T-helper 17 cell (primary cell): ENCODE data around the gene FSTL4. TPM values are rescaled to one million over a fixed set of nuclear protein-coding genes. Genes with fewer than 3 reads are reported as not detected.

ENCODE experiments used
- ATAC-seq: fragments of 150-1000 bp; cut with Tn5 transposase; 2 replicates; pipeline ENCODE4 v1.10.0; 2021; ENCODE audit warnings: mild to moderate bottlenecking, moderate library complexity
- DNase-seq, 3 donors: peaks; one replicate each; pipeline versions ENCODE4 v3.0.0 to v3.0.0-alpha.2; 2020 to 2021
- H3K9me3 ChIP-seq: one replicate; pipeline ENCODE4 v1.7.0; 2013; ENCODE audit warnings: low read length, mild to moderate bottlenecking; ENCODE audit not compliant: control insufficient read depth, poor library complexity, severe bottlenecking
- H3K27ac Mint-ChIP-seq: one replicate; pipeline ENCODE4 v1.8.0; 2022; ENCODE audit warnings: mild to moderate bottlenecking, moderate library complexity, mixed read lengths
- H3K27me3 Mint-ChIP-seq: one replicate; pipeline ENCODE4 v1.8.0; 2022; ENCODE audit warnings: mixed read lengths
- H3K36me3 Mint-ChIP-seq: one replicate; pipeline ENCODE4 v1.8.0; 2022; ENCODE audit warnings: low read depth, mixed read lengths
- H3K4me1 Mint-ChIP-seq: one replicate; pipeline ENCODE4 v1.8.0; 2022; ENCODE audit warnings: mild to moderate bottlenecking, mixed read lengths
- H3K4me3 Mint-ChIP-seq: one replicate; pipeline ENCODE4 v1.8.0; 2022; ENCODE audit warnings: mild to moderate bottlenecking, moderate library complexity, mixed read lengths
- total RNA-seq, 4 donors: library from RNA in 2 of 4; stranded (reverse) in 2 of 4; gene quantifications; one replicate each; pipeline ENCODE4 v1.2.3 and lab custom pipeline; 2022 to 2026

Gene FSTL4
- total RNA-seq, 2 donors from 2014 or later, result 0.26 TPM; not detected in 1

DNA sequence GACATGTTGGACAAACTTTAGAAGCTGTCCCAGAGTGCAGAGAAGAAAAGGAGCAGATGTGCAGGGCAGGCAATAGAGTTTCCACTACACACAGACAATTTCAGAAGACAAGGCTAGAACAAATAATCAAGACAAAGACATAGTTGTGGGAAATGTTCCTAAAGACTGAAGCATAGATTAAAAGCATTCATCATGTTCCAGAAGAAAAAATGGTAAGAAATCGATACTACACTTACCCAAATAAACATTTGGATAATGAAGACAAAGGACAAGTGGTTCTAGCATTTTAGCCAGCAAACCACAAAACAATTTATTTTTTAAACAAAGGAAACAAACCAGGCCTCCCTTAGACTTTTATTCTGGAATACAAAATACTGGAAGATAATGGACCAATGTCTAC lies 97.9 kb downstream of the FSTL4 start:
- Mint-ChIP-seq H3K36me3 (peaks cover 5% of the 10 kb centered on the region), H3K4me1 (peaks cover under 1% of the 10 kb centered on the region), H3K27ac (no peak overlapping the region), H3K27me3 (peaks cover 32% of the 10 kb centered on the region), H3K4me3 (no peak overlapping the region)
- DNase-seq (no peak), ATAC-seq (no peak)
- no peaks in the 10 kb centered on the region for H3K9me3 ChIP-seq

DNA sequence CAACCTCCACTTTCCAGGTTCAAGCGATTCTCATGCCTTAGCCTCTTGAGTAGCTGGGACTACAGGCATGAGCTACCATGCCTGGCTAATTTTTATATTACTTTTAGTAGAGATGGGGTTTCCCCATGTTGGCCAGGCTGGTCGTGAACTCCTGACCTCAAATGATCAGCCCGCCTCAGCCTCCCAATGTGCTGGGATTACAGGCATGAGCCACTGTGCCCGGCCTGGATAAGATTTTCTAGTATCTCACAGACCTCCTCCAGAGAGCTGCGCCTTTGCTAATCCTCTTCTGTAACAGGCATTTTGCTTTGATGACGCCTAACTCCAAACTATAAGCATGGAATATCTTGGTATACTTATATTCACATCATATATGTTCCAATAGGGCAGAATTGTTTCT lies 99.4 kb downstream of the FSTL4 start:
- peaks cover 5% of the 10 kb centered on the region for H3K36me3 Mint-ChIP-seq
- DNase-seq, result no peak
- no peak overlapping the region for H3K4me3 Mint-ChIP-seq
- no peaks in the 10 kb centered on the region for H3K9me3 ChIP-seq
- H3K27me3 Mint-ChIP-seq, result peaks cover 28% of the 10 kb centered on the region
- no peak for ATAC-seq
- no peak overlapping the region for H3K27ac Mint-ChIP-seq
- H3K4me1 Mint-ChIP-seq, result peaks cover 6% of the 10 kb centered on the region

DNA sequence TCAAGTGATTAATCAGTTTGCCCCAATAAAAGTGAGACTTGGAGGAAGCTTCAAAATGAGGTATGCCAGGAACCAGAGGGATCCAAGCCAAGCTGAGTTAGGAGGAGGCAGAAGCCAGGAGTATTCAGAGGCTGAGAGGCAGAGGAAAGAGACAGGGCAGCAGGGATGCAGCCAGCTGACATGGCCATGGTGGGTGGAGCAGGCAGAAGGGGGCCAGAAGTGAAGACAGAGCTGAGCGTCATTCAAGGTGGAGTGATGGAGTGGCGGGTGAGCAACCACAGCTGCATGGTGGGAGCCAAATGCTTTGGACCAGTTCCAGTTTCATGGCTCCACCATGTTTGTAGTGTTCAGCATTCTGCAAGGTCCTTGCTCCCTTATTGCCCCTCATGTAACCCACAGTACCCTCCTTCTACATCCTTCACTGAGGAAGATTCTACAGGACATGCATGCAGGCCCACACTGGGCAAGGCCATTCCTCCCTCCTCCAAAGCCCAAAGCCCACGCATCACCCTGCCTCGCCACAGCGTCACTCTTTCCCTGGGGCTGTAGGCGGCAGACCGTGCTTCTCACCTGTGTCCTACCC lies 100.6 kb downstream of the FSTL4 start:
- H3K27me3 Mint-ChIP-seq, result peaks cover 28% of the 10 kb centered on the region
- H3K9me3 ChIP-seq, result no peaks in the 10 kb centered on the region

GRCh38 chr5:133510634-133511262 lies 101.6 kb downstream of the FSTL4 start:
- H3K36me3 Mint-ChIP-seq, result peaks cover 5% of the 10 kb centered on the region
- ATAC-seq, result no peak
- no peak for DNase-seq
- H3K4me1 Mint-ChIP-seq, result peaks cover 9% of the 10 kb centered on the region
- no peak overlapping the region for H3K4me3 Mint-ChIP-seq
- no peaks in the 10 kb centered on the region for H3K9me3 ChIP-seq
- peaks cover 28% of the 10 kb centered on the region for H3K27me3 Mint-ChIP-seq
- H3K27ac Mint-ChIP-seq, result no peak overlapping the region

More for the DNA sequence above, 100.6 kb downstream of the FSTL4 start:
- ATAC-seq, result no peak
- no peak overlapping the region for H3K27ac Mint-ChIP-seq
- no peak overlapping the region for H3K4me3 Mint-ChIP-seq
- peaks cover 6% of the 10 kb centered on the region for H3K4me1 Mint-ChIP-seq
- H3K36me3 Mint-ChIP-seq, result peaks cover 5% of the 10 kb centered on the region
- DNase-seq, result no peak

GRCh38 chr5:133509742-133510079 lies 102.6 kb downstream of the FSTL4 start:
- no peak overlapping the region for H3K4me3 Mint-ChIP-seq

DNA sequence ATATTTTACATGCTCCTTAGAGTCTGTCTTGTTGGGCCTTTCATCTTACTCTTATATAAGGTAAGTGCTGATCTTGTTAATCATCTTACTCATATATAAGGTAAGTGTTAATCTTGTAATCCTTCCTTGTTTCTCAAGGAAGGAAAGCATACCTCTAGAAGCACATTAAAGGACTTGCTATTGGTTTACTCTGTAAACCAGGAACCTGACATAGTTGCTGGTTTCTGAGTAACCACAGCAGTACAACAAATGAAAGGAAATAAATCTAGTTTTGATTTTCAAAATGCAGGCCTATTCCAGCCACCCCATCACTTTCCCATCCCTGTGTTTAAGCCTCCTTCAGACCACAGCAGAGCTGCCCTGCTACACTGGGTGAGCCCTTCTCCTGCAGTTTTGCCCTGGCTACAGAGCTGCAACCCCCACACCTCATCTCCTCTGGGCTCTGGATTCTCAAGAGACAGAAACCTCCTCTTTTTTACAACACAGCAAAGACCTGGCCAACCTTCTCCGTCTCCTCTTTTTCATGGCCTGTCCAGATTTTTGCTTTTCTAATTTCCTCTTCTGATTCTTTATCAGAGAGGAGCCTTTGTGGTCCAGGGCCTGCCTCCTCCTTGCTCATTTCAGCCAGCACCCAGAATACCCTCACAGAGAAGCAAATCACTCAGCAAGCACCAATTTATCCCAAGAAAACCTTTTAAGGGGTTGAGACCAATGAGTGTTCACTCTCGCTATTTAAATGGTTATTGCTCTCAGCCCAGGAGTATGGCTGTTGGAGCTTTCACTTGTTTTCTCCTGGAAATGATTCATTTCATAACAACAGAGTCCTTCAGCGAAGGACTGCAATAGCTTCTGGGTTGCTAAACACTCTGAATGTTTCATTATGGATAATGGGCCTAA lies 103.2 kb downstream of the FSTL4 start:
- peak overlapping the region; percentile 63 for H3K27ac Mint-ChIP-seq
- peaks cover 3% of the 10 kb centered on the region for H3K36me3 Mint-ChIP-seq
- H3K27me3 Mint-ChIP-seq, result peaks cover 28% of the 10 kb centered on the region
- DNase-seq (no peak), ATAC-seq (no peak)
- no peaks in the 10 kb centered on the region for H3K9me3 ChIP-seq
- peaks cover 9% of the 10 kb centered on the region for H3K4me1 Mint-ChIP-seq
- no peak overlapping the region for H3K4me3 Mint-ChIP-seq

More at GRCh38 chr5:133509742-133510079, 102.6 kb downstream of the FSTL4 start:
- H3K27me3 Mint-ChIP-seq, result peaks cover 28% of the 10 kb centered on the region
- ATAC-seq, result no peak
- DNase-seq, result no peak
- no peak overlapping the region for H3K27ac Mint-ChIP-seq
- H3K36me3 Mint-ChIP-seq, result peaks cover 5% of the 10 kb centered on the region
- H3K4me1 Mint-ChIP-seq, result peaks cover 9% of the 10 kb centered on the region
- H3K9me3 ChIP-seq, result no peaks in the 10 kb centered on the region

GRCh38 chr5:133508331-133508730 lies 104.0 kb downstream of the FSTL4 start:
- Mint-ChIP-seq H3K36me3 (peaks cover 2% of the 10 kb centered on the region), H3K4me1 (peaks cover 9% of the 10 kb centered on the region), H3K4me3 (no peak overlapping the region), H3K27me3 (peaks cover 25% of the 10 kb centered on the region), H3K27ac (no peak overlapping the region)
- DNase-seq (no peak), ATAC-seq (no peak)
- H3K9me3 ChIP-seq, result no peaks in the 10 kb centered on the region

GRCh38 chr5:133506181-133506580 lies 106.2 kb downstream of the FSTL4 start:
- peaks cover 4% of the 10 kb centered on the region for H3K27me3 Mint-ChIP-seq
- peaks cover 9% of the 10 kb centered on the region for H3K4me1 Mint-ChIP-seq
- ATAC-seq, result no peak
- no peak overlapping the region for H3K4me3 Mint-ChIP-seq
- no peaks in the 10 kb centered on the region for H3K9me3 ChIP-seq
- H3K36me3 Mint-ChIP-seq, result peaks cover 2% of the 10 kb centered on the region
- peak overlapping the region; percentile 51 for H3K27ac Mint-ChIP-seq
- no peak for DNase-seq

DNA sequence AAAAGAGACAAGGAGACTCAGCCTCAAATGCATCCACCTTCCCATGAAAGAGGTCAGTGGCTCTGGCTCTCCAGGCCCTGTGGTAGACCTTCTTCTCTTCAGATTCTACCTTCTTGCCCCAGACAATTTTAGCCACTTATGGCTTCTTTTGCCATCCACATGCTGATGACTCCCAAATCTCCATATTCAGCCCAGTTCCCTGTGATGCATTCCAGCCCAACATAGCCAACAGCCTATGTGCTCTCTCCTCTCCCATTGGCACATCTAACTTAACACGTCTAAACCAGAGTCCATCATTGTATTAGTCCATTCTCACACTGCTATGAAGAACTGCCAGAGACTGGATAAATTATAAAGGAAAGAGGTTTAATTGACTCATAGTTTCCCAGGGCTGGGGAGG lies 108.8 kb downstream of the FSTL4 start:
- Mint-ChIP-seq H3K4me3 (no peak overlapping the region), H3K36me3 (peaks cover 2% of the 10 kb centered on the region), H3K27me3 (peaks cover 21% of the 10 kb centered on the region), H3K27ac (no peak overlapping the region), H3K4me1 (peaks cover 3% of the 10 kb centered on the region)
- H3K9me3 ChIP-seq, result no peaks in the 10 kb centered on the region
- DNase-seq (no peak), ATAC-seq (no peak)

DNA sequence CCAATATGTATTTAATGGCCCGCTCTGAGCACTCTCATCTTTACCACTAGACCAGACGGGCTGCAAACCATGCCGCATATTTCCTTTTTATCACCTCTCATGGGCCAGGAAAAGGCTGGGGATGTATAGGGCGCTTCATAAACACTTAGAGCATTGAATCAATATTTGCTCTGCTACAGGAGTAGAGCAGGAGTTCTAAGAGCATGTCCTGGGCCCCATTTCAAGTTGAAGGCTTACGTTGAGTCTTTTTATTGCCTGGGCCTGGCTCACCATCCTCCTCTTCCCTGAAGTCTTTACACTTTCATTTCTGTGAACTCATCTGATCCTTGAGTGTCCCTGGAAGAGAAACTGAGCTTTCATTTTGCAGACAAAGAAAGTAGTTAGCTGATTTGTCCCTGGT lies 112.4 kb downstream of the FSTL4 start:
- Mint-ChIP-seq H3K27ac (no peak overlapping the region), H3K27me3 (peaks cover 36% of the 10 kb centered on the region), H3K4me1 (peaks cover 2% of the 10 kb centered on the region), H3K36me3 (peaks cover 2% of the 10 kb centered on the region), H3K4me3 (no peak overlapping the region)
- H3K9me3 ChIP-seq, result no peaks in the 10 kb centered on the region
- DNase-seq (no peak), ATAC-seq (no peak)

DNA sequence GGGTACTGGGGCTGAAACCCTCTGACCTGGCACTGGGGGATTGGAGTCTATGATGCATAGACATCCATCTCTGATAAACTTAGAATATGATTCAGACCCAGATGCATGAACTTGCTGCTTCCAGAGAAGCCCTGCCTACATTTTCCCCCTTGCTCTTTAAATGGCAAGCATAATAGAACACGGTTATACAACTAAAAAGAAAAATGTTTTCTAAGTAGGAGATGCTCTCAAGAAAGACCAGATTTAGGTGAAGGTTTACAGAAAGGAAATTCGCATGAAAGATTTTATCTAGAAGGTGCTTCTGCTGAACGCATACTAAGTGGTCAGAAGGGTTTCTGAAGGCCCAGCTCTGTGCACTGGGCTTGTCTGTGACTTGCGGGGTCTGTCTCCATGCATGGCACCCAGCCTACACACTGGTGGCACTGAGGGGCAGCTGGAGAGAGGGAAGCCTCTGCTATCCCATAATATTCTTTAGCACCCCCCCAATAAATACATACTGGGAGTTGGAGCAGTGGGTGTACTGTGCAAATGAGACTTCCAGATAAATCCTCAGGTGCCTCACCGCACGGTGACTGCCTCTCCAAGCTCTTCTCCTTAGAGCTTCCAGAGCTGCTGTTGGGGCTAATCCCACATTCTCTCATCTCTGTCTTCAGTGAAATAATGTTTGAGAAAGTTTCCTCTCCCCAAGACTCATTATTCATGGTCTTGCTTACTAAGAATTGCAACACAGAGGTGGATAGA lies 114.6 kb downstream of the FSTL4 start:
- peaks cover 2% of the 10 kb centered on the region for H3K36me3 Mint-ChIP-seq
- peaks cover 2% of the 10 kb centered on the region for H3K4me1 Mint-ChIP-seq
- no peaks in the 10 kb centered on the region for H3K9me3 ChIP-seq
- no peak overlapping the region for H3K27ac Mint-ChIP-seq
- no peak overlapping the region for H3K4me3 Mint-ChIP-seq
- DNase-seq (no peak), ATAC-seq (no peak)
- H3K27me3 Mint-ChIP-seq, result peaks cover 43% of the 10 kb centered on the region

DNA sequence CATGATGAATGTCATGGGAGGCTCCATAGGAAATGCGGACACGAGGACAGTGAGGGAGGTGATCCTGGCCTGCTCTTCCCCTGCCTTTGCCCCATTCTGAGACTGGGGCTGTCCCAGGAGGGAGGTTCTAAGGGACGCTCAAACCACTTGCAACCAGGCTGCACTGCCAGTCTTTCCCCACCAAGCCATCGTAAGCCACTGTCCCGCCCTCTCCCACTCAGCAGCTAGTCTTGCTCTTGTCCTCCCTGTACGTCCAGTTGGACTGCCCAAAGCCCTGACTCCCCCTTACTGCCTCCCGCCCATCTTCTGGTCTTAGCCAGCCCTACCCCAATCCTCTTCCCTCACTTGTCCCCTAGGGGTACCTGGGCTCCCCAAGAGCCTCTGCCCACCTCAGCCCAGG lies 115.7 kb downstream of the FSTL4 start:
- H3K27ac Mint-ChIP-seq, result no peak overlapping the region
- H3K4me3 Mint-ChIP-seq, result no peak overlapping the region
- peaks cover 2% of the 10 kb centered on the region for H3K4me1 Mint-ChIP-seq
- no peaks in the 10 kb centered on the region for H3K9me3 ChIP-seq
- H3K27me3 Mint-ChIP-seq, result peaks cover 43% of the 10 kb centered on the region
- H3K36me3 Mint-ChIP-seq, result no peaks in the 10 kb centered on the region
- ATAC-seq (no peak), DNase-seq (no peak)

DNA sequence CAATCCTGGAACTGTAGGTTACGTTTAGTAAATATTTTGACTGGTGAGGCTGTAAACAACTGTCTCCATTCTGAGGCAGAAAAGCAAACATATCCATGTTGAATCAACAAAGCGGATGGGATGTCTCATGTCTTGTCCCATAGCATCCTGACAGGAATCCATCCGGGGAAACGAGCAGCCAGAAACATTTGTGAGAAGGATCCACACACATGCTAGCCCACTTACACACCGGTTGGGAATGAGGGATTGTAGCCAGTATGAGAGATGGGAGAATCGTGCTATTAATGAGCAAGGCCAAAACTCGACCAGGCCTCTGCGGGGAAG lies 117.5 kb downstream of the FSTL4 start:
- H3K9me3 ChIP-seq, result no peaks in the 10 kb centered on the region
- Mint-ChIP-seq H3K4me3 (no peak overlapping the region), H3K36me3 (no peaks in the 10 kb centered on the region), H3K27me3 (peaks cover 33% of the 10 kb centered on the region), H3K4me1 (peaks cover 2% of the 10 kb centered on the region), H3K27ac (no peak overlapping the region)
- ATAC-seq, result no peak
- no peak for DNase-seq
